Fibroblast of lung (primary cell): Measurements from ENCODE around the gene IWS1. TPM values are rescaled to one million over a fixed set of nuclear protein-coding genes. Genes with fewer than 3 reads are reported as not detected.
A peak's percentile ranks its signal among the peaks of the same experiment; 100 is the strongest.
"Not testable (repeated sequence)": the region's sequence is repeated elsewhere in the genome, so short reads cannot be mapped to it uniquely, and the experiment has no call there.

Source experiments
- DNase-seq, 2 donors: peaks; one replicate each; pipeline versions ENCODE4 v3.0.0 to v3.0.0-alpha.2; 2010; ENCODE audit warnings: low read depth in 2 of 2
- H2AFZ ChIP-seq: 2 replicates; pipeline ENCODE4 v1.5.1; 2012; ENCODE audit warnings: low read length, control low read depth, inconsistent platforms
- H3K27ac ChIP-seq: 2 replicates; pipeline ENCODE4 v1.5.1; 2011; ENCODE audit warnings: low read length, control low read depth; ENCODE audit not compliant: insufficient read depth
- H3K27me3 ChIP-seq: 2 replicates; pipeline ENCODE4 v1.5.1; 2011; ENCODE audit warnings: mild to moderate bottlenecking, low read length; ENCODE audit not compliant: control insufficient read depth, insufficient read depth
- H3K36me3 ChIP-seq: 2 replicates; pipeline ENCODE4 v1.5.1; 2011; ENCODE audit warnings: low read length; ENCODE audit not compliant: control insufficient read depth, insufficient read depth
- H3K4me1 ChIP-seq: 2 replicates; pipeline ENCODE4 v1.5.1; 2011; ENCODE audit warnings: low read length; ENCODE audit not compliant: control insufficient read depth, insufficient read depth; ENCODE audit errors: extremely low read depth
- H3K4me2 ChIP-seq: 2 replicates; pipeline ENCODE4 v1.5.1; 2011; ENCODE audit warnings: low read length, control low read depth; ENCODE audit not compliant: insufficient read depth; ENCODE audit errors: extremely low read depth
- H3K4me3 ChIP-seq, 4 experiments: fragments of 200-600 bp in 1 of 4; sonication (generic) in 1 of 4; replicated peaks in 1 of 4; 2 replicates each; pipeline ENCODE4 v1.5.1; 2011 to 2016; ENCODE audit warnings: low read length in 4 of 4, low read depth in 3 of 4, mild to moderate bottlenecking in 3 of 4, control low read depth in 2 of 4, inconsistent platforms in 1 of 4, mixed read lengths in 1 of 4; ENCODE audit not compliant: insufficient read depth in 1 of 4; ENCODE audit errors: control extremely low read depth in 1 of 4
- H3K79me2 ChIP-seq: 2 replicates; pipeline ENCODE4 v1.5.1; 2012; ENCODE audit warnings: mild to moderate bottlenecking, low read length, inconsistent platforms; ENCODE audit not compliant: control insufficient read depth, insufficient read depth
- H3K9ac ChIP-seq: 2 replicates; pipeline ENCODE4 v1.5.1; 2011; ENCODE audit warnings: mild to moderate bottlenecking, low read length, control low read depth; ENCODE audit not compliant: insufficient read depth
- H3K9me3 ChIP-seq: 2 replicates; pipeline ENCODE4 v1.5.1; 2012; ENCODE audit warnings: low read depth, low read length; ENCODE audit not compliant: control insufficient read depth, insufficient read depth
- H4K20me1 ChIP-seq: 2 replicates; pipeline ENCODE4 v1.5.1; 2011; ENCODE audit warnings: low read length; ENCODE audit not compliant: control insufficient read depth, insufficient read depth; ENCODE audit errors: extremely low read depth
- EZH2 ChIP-seq: IDR thresholded peaks from 2 replicates; pipeline ENCODE4 v1.5.1; 2012; ENCODE audit warnings: low read length, control low read depth, mild to moderate bottlenecking; ENCODE audit errors: missing control alignments
- polyA plus RNA-seq, 2 donors: library from polyadenylated mRNA; depleted of rRNA in 1 of 2; stranded (reverse) in 1 of 2; unstranded in 1 of 2; fragments of >200 nt; gene quantifications; 2 replicates each; pipeline ENCODE4 v1.2.1, GENCODE V29; 2011 to 2012; ENCODE audit warnings: missing spikeins in 1 of 2
- total RNA-seq: library from RNA; depleted of rRNA; stranded (reverse); fragments of >200 nt; gene quantifications from 2 replicates; pipeline ENCODE4 v1.2.1, GENCODE V29; 2014
- TF ChIP-seq, protein P1 (sequence below), 2 donors: IDR thresholded peaks in 1 of 2; conservative IDR thresholded peaks in 1 of 2; 1 replicate in 1 of 2; 2 replicates in 1 of 2; pipeline ENCODE4 v1.5.1; 2011 to 2012; ENCODE audit warnings: low read length in 2 of 2, control low read depth in 1 of 2, inconsistent platforms in 1 of 2, low read depth in 1 of 2, mild to moderate bottlenecking in 1 of 2

The IWS1 gene
- total and polyA plus RNA-seq, 2 donors (not counting 1 experiment from before 2014, with no cell fraction given) = 44.1 to 56.0 TPM

DNA sequence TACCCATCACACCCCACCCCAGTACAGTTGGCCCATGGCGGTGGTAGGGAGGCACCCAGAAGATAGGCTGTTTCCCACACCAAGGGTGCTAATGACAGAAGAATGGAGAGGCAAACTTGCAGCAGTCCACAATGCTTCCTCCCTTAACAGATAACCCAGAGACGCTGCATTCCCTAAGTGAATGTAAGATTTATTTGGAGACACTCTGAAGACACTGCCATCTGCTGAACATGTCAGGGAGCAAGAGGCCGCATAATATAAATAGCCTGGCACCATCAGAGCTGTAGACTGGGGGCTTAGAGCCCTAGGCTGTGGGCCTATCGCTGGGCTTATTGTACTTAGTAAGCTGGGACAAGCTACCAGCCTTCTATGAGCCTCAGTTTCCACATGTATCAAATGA, 2.2 kb upstream of the IWS1 start:
- Histone ChIP-seq H3K79me2 (peaks cover 26% of the 10 kb centered on the region), H3K9ac (no peak overlapping the region), H3K36me3 (no peaks in the 10 kb centered on the region), H3K4me3 (no peak overlapping the region), H2AFZ (no peak overlapping the region), H3K27me3 (no peaks in the 10 kb centered on the region), H3K9me3 (no peaks in the 10 kb centered on the region), H3K4me1 (no peaks in the 10 kb centered on the region), H4K20me1 (no peaks in the 10 kb centered on the region), H3K27ac (no peak overlapping the region), H3K4me2 (no peak overlapping the region)
- no peak for DNase-seq
- TF ChIP-seq, protein P1, sequence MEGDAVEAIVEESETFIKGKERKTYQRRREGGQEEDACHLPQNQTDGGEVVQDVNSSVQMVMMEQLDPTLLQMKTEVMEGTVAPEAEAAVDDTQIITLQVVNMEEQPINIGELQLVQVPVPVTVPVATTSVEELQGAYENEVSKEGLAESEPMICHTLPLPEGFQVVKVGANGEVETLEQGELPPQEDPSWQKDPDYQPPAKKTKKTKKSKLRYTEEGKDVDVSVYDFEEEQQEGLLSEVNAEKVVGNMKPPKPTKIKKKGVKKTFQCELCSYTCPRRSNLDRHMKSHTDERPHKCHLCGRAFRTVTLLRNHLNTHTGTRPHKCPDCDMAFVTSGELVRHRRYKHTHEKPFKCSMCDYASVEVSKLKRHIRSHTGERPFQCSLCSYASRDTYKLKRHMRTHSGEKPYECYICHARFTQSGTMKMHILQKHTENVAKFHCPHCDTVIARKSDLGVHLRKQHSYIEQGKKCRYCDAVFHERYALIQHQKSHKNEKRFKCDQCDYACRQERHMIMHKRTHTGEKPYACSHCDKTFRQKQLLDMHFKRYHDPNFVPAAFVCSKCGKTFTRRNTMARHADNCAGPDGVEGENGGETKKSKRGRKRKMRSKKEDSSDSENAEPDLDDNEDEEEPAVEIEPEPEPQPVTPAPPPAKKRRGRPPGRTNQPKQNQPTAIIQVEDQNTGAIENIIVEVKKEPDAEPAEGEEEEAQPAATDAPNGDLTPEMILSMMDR (conservative IDR thresholded peaks at IDR 0.05 in 1 of 2, IDR thresholded peaks at IDR 0.05 in 1 of 2; ENCODE audit: low read depth in 1 of 2, low read length in 2 of 2) = no peak
- TF ChIP-seq EZH2 = no peak

- peak overlapping the region; percentile 93 for H2AFZ ChIP-seq
- no peak for DNase-seq
- H3K27ac ChIP-seq = peak overlapping the region; percentile 93
Observed at GRCh38 chr2:127527001-127527804, 914 bp upstream of the IWS1 start.

GRCh38 chr2:127525691-127526131, 578 bp downstream of the IWS1 start:
- Histone ChIP-seq H3K27ac (peak overlapping the region; percentile 93), H3K4me1 (no peaks in the 10 kb centered on the region), H3K9me3 (no peaks in the 10 kb centered on the region), H3K9ac (peak overlapping the region; percentile 98), H3K79me2 (peaks cover 52% of the 10 kb centered on the region), H4K20me1 (no peaks in the 10 kb centered on the region), H3K36me3 (no peaks in the 10 kb centered on the region), H2AFZ (peak overlapping the region; percentile 13), H3K4me3 (peak overlapping the region; percentile 81 to 95 (median 90)), H3K4me2 (peak overlapping the region; percentile 87), H3K27me3 (no peaks in the 10 kb centered on the region)
- TF ChIP-seq, protein P1 (conservative IDR thresholded peaks at IDR 0.05 in 1 of 2, IDR thresholded peaks at IDR 0.05 in 1 of 2; ENCODE audit: low read depth in 1 of 2, low read length in 2 of 2) = no peak
- TF ChIP-seq EZH2 = no peak
- DNase-seq = peak; percentile 56 to 68

More at GRCh38 chr2:127527001-127527804, 914 bp upstream of the IWS1 start:
- no peaks in the 10 kb centered on the region for H3K27me3 ChIP-seq
- H3K4me3 ChIP-seq = peak overlapping the region; percentile 81 to 95 (median 90)
- TF ChIP-seq, protein P1 (conservative IDR thresholded peaks at IDR 0.05 in 1 of 2, IDR thresholded peaks at IDR 0.05 in 1 of 2; ENCODE audit: low read depth in 1 of 2, low read length in 2 of 2) = no peak
- no peak for TF ChIP-seq EZH2
- H3K9ac ChIP-seq = peak overlapping the region; percentile 61
- peak overlapping the region; percentile 85 for H3K4me2 ChIP-seq
- H3K9me3 ChIP-seq = no peaks in the 10 kb centered on the region
- no peaks in the 10 kb centered on the region for H4K20me1 ChIP-seq
- H3K36me3 ChIP-seq = no peaks in the 10 kb centered on the region
- H3K4me1 ChIP-seq = no peaks in the 10 kb centered on the region
- H3K79me2 ChIP-seq = peaks cover 37% of the 10 kb centered on the region

DNA sequence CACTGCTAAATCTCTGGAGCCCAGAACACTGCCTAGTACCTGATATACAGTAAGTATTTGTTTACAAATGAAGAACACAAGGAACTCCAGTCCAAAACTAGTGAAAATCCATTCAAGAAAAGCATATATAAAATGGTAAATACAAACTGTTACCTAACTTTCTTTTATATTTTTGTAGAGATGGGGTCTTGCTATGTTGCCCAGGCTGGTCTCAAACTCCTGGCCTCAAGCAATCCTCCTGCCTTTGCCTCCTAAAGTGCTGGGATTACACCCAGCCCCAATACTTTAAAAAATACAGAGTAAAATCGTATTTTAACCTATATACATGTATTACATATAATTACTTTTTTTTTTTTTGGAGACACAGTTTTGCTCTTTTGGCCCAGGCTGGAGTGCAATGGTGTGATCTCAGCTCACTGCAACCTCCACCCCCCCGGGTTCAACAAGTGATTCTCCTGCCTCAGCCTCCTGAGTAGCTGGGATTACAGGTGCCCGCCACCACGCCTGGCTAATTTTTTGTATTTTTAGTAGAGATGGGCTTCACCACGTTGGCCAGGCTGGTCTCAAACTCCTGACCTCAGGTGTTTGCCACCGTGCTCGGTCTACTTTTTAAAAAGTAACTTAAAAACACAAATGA, 2.0 kb downstream of the IWS1 start:
- not testable (repeated sequence) for H3K27me3 ChIP-seq, H3K36me3 ChIP-seq, H3K9me3 ChIP-seq, H4K20me1 ChIP-seq, DNase-seq, H3K27ac ChIP-seq, H3K9ac ChIP-seq, H2AFZ ChIP-seq, H3K4me3 ChIP-seq, H3K4me1 ChIP-seq
- peaks cover 61% of the 10 kb centered on the region for H3K79me2 ChIP-seq
- peak overlapping the region; percentile 23 for H3K4me2 ChIP-seq
